Liver (tissue), 9 donors: ENCODE measurements around the gene S100A2. TPM values are rescaled to one million over a fixed set of nuclear protein-coding genes. Genes with fewer than 3 reads are reported as not detected.

Experiments
- DNase-seq: peaks from one replicate; pipeline ENCODE4 v3.0.0-alpha.2; 2017; ENCODE audit warnings: low spot score
- H3K27ac ChIP-seq, 2 donors: one replicate each; pipeline ENCODE4 v1.7.0; 2013; ENCODE audit warnings: inconsistent platforms in 2 of 2, low read length in 2 of 2, control low read depth in 1 of 2, low read depth in 1 of 2, mild to moderate bottlenecking in 1 of 2
- H3K27me3 ChIP-seq, 4 donors: one replicate each; pipeline versions ENCODE4 v1.6.1 to v1.7.0; 2013; ENCODE audit warnings: low read length in 3 of 4, inconsistent platforms in 1 of 4, mild to moderate bottlenecking in 1 of 4, moderate library complexity in 1 of 4; ENCODE audit not compliant: control insufficient read depth in 4 of 4, insufficient read depth in 4 of 4
- H3K36me3 ChIP-seq, 4 donors: one replicate each; pipeline versions ENCODE4 v1.6.1 to v1.7.0; 2013; ENCODE audit warnings: low read length in 3 of 4, mild to moderate bottlenecking in 3 of 4, low read depth in 1 of 4, moderate library complexity in 1 of 4; ENCODE audit not compliant: control insufficient read depth in 4 of 4, insufficient read depth in 3 of 4
- H3K4me1 ChIP-seq, 4 donors: one replicate each; pipeline versions ENCODE4 v1.6.1 to v1.7.0; 2013; ENCODE audit warnings: low read length in 3 of 4, mild to moderate bottlenecking in 3 of 4, moderate library complexity in 1 of 4; ENCODE audit not compliant: control insufficient read depth in 4 of 4, insufficient read depth in 4 of 4
- H3K4me3 ChIP-seq, 3 donors: one replicate each; pipeline versions ENCODE4 v1.6.1 to v1.7.0; 2013; ENCODE audit warnings: low read length in 3 of 3, control low read depth in 1 of 3, low read depth in 1 of 3, mild to moderate bottlenecking in 1 of 3
- H3K9ac ChIP-seq, 2 donors: one replicate each; pipeline ENCODE4 v1.7.0; 2013; ENCODE audit warnings: low read length in 2 of 2, mild to moderate bottlenecking in 2 of 2, moderate library complexity in 2 of 2, control low read depth in 1 of 2, low read depth in 1 of 2
- H3K9me3 ChIP-seq, 4 donors: one replicate each; pipeline versions ENCODE4 v1.6.1 to v1.7.0; 2013; ENCODE audit warnings: low read length in 3 of 4; ENCODE audit not compliant: control insufficient read depth in 4 of 4
- EGR1 ChIP-seq, 2 donors: IDR thresholded peaks; 2 replicates each; pipeline ENCODE4 v1.6.1; 2016 to 2018; ENCODE audit warnings: antibody characterized with exemption in 2 of 2, low read depth in 2 of 2
- FOXA1 ChIP-seq: IDR thresholded peaks from 2 replicates; pipeline ENCODE4 v1.6.1; 2016; ENCODE audit warnings: antibody characterized with exemption
- FOXA2 ChIP-seq: IDR thresholded peaks from 2 replicates; pipeline ENCODE4 v1.6.1; 2016; ENCODE audit warnings: antibody characterized with exemption
- GABPA ChIP-seq, 2 donors: IDR thresholded peaks in 1 of 2; conservative IDR thresholded peaks in 1 of 2; 2 replicates each; pipeline ENCODE4 v1.6.1; 2016; ENCODE audit warnings: antibody characterized with exemption in 2 of 2, mild to moderate bottlenecking in 1 of 2, moderate library complexity in 1 of 2
- HNF4A ChIP-seq, 2 donors: conservative IDR thresholded peaks; 2 replicates each; pipeline ENCODE4 v1.6.1; 2016; ENCODE audit warnings: antibody characterized with exemption in 2 of 2, mild to moderate bottlenecking in 2 of 2
- HNF4G ChIP-seq: IDR thresholded peaks from 2 replicates; pipeline ENCODE4 v1.6.1; 2016; ENCODE audit warnings: antibody characterized with exemption
- JUND ChIP-seq, 2 donors: IDR thresholded peaks; 2 replicates each; pipeline ENCODE4 v1.6.1; 2016; ENCODE audit warnings: antibody characterized with exemption in 2 of 2
- NR2F2 ChIP-seq: IDR thresholded peaks from 2 replicates; pipeline ENCODE4 v1.6.1; 2016; ENCODE audit warnings: antibody characterized with exemption
- RAD21 ChIP-seq, 2 donors: IDR thresholded peaks; 2 replicates each; pipeline ENCODE4 v1.6.1; 2016; ENCODE audit warnings: antibody characterized with exemption in 2 of 2, mild to moderate bottlenecking in 2 of 2
- RXRA ChIP-seq, 2 donors: IDR thresholded peaks; 2 replicates each; pipeline ENCODE4 v1.6.1; 2017 to 2018; ENCODE audit warnings: antibody characterized with exemption in 2 of 2, mild to moderate bottlenecking in 1 of 2
- SP1 ChIP-seq: IDR thresholded peaks from 2 replicates; pipeline ENCODE4 v1.6.1; 2018; ENCODE audit warnings: antibody characterized with exemption, mild to moderate bottlenecking
- TAF1 ChIP-seq: conservative IDR thresholded peaks from 2 replicates; pipeline ENCODE4 v1.6.1; 2016; ENCODE audit warnings: antibody characterized with exemption, mild to moderate bottlenecking
- YY1 ChIP-seq: IDR thresholded peaks from 2 replicates; pipeline ENCODE4 v1.6.1; 2016; ENCODE audit warnings: antibody characterized with exemption, mild to moderate bottlenecking
- WGBS: extraction: QIAGEN DNeasy Blood & Tissue Kit; methylation state at CpG from one replicate; pipeline ENCODE4 v1.1.7; 2013; 5-methylcytosine and 5-hydroxymethylcytosine counted together
- polyA plus RNA-seq, 2 donors: library from polyadenylated mRNA; stranded (reverse) in 1 of 2; unstranded in 1 of 2; fragments of 200-250 nt in 1 of 2; fragments of >200 nt in 1 of 2; fragmentation: Nextera tagmentation in 1 of 2; extraction: Ambion mirVana in 1 of 2; gene quantifications; one replicate each; pipeline versions ENCODE4 v1.2.1 to v1.2.3, GENCODE V29; 2013 to 2015
- total RNA-seq, 2 donors: library from RNA; depleted of rRNA; stranded (reverse); fragments of >200 nt; gene quantifications; one replicate each; pipeline ENCODE4 v1.2.3, GENCODE V29; 2014
- TF ChIP-seq, protein P1 (sequence below): IDR thresholded peaks from 2 replicates; pipeline ENCODE4 v1.6.1; 2016; ENCODE audit warnings: antibody characterized with exemption
- TF ChIP-seq, protein P2 (sequence below): IDR thresholded peaks from 2 replicates; pipeline ENCODE4 v1.6.1; 2016; ENCODE audit warnings: antibody characterized with exemption
- TF ChIP-seq, protein P3 (sequence below): fragments of 150-350 bp; IDR thresholded peaks from 2 replicates; pipeline ENCODE4 v1.5.1; 2017; ENCODE audit warnings: improper control_type of control experiment, low read depth, low read length; ENCODE audit not compliant: missing input control
- TF ChIP-seq, protein P4 (sequence below): IDR thresholded peaks from 2 replicates; pipeline ENCODE4 v1.6.1; 2016; ENCODE audit warnings: antibody characterized with exemption
- donor health status: healthy.
- donor health status: healthy.
- donor health status: healthy.
- donor health status: healthy.
- donor health status: healthy.

The S100A2 gene
- total and polyA plus RNA-seq, 4 donors, result 0.22 to 0.67 TPM; not detected in 2

DNA sequence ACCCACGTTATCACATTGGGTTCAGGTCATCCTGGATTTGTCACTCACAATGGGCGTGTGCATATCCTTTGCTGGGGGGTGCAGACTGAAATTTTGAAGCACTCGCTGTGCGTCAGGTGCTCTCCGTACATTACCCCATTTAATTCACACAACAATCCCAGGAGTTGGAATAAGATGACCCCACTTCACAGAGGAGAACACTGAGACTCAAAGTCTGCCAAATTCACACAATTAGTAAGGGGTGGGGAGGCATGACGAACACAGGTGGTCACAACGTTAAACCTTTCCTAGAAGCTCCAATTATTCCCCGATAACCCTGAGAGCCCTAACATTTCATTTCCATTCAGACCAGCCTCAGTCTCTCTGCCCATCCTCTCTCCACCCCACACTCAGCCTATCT lies 3.8 kb upstream of the S100A2 start:
- Histone ChIP-seq H3K4me3 (no peak overlapping the region), H3K9ac (no peak overlapping the region), H3K36me3 (no peaks in the 10 kb centered on the region), H3K27me3 (no peaks in the 10 kb centered on the region), H3K27ac (no peak overlapping the region), H3K4me1 (peaks cover 0 to 10% (median 4%) of the 10 kb centered on the region in 4 donors), H3K9me3 (no peaks in the 10 kb centered on the region)
- 80% methylated on average over 8 of the region's 8 CpGs for WGBS
- TF ChIP-seq JUND (IDR thresholded peaks at IDR 0.05) (no peak), SP1 (no peak), NR2F2 (no peak)
- TF ChIP-seq, protein P1, sequence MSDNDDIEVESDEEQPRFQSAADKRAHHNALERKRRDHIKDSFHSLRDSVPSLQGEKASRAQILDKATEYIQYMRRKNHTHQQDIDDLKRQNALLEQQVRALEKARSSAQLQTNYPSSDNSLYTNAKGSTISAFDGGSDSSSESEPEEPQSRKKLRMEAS, result no peak
- DNase-seq, result no peak

DNA sequence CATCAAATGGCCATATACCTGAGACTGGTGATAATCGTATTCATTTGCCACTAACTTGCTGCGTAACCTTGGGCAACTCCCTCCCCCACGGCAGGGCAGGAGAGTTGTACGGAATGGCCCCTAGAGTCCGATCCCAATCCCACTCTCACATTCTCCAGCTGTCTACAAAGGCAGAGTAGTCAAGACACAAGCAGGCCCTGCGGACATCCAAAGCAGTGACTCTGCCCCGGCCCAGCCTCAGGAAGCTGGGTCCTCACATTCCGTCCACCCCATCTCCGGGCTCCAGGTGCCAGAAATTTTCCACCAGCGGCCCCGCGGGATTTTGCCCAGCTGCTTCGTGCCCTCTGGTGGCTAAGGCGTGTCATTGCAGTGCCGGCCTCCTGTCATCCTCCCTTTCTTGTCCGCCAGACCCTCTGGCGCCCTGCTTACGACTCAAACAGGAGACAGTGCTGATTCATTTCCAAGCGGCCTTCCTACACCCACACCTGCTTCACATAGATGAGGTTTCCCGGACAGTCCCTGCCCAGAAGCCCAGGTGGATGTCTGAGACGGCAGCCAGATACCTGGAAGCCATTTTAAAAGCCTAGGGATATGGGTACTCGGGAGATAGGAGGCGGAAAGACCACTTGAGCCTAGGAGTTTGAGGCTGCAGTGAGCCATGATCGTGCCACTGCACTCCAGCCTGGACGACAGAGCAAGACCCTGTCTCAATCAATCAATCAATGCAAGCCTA lies 2.9 kb upstream of the S100A2 start:
- H3K27ac ChIP-seq, result no peak overlapping the region
- peaks cover 0 to 10% (median 4%) of the 10 kb centered on the region in 4 donors for H3K4me1 ChIP-seq
- TF ChIP-seq, protein P2, sequence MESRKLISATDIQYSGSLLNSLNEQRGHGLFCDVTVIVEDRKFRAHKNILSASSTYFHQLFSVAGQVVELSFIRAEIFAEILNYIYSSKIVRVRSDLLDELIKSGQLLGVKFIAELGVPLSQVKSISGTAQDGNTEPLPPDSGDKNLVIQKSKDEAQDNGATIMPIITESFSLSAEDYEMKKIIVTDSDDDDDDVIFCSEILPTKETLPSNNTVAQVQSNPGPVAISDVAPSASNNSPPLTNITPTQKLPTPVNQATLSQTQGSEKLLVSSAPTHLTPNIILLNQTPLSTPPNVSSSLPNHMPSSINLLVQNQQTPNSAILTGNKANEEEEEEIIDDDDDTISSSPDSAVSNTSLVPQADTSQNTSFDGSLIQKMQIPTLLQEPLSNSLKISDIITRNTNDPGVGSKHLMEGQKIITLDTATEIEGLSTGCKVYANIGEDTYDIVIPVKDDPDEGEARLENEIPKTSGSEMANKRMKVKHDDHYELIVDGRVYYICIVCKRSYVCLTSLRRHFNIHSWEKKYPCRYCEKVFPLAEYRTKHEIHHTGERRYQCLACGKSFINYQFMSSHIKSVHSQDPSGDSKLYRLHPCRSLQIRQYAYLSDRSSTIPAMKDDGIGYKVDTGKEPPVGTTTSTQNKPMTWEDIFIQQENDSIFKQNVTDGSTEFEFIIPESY, result no peak
- TF ChIP-seq RXRA (IDR thresholded peaks at IDR 0.05) (no peak), HNF4A (conservative IDR thresholded peaks at IDR 0.05) (no peak), YY1 (peak; percentile 65), FOXA2 (no peak), RAD21 (IDR thresholded peaks at IDR 0.05) (peak; percentile 95 to 97)
- TF ChIP-seq, protein P3, sequence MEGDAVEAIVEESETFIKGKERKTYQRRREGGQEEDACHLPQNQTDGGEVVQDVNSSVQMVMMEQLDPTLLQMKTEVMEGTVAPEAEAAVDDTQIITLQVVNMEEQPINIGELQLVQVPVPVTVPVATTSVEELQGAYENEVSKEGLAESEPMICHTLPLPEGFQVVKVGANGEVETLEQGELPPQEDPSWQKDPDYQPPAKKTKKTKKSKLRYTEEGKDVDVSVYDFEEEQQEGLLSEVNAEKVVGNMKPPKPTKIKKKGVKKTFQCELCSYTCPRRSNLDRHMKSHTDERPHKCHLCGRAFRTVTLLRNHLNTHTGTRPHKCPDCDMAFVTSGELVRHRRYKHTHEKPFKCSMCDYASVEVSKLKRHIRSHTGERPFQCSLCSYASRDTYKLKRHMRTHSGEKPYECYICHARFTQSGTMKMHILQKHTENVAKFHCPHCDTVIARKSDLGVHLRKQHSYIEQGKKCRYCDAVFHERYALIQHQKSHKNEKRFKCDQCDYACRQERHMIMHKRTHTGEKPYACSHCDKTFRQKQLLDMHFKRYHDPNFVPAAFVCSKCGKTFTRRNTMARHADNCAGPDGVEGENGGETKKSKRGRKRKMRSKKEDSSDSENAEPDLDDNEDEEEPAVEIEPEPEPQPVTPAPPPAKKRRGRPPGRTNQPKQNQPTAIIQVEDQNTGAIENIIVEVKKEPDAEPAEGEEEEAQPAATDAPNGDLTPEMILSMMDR, result peak; percentile 98
- DNase-seq, result peak; percentile 85
- WGBS, result 14% methylated on average over 25 of the region's 25 CpGs
- no peaks in the 10 kb centered on the region for H3K9me3 ChIP-seq
- no peaks in the 10 kb centered on the region for H3K36me3 ChIP-seq
- no peak overlapping the region for H3K9ac ChIP-seq
- no peaks in the 10 kb centered on the region for H3K27me3 ChIP-seq
- H3K4me3 ChIP-seq, result peak overlapping the region in 2 of 3 donors; percentile 2 to 30

DNA sequence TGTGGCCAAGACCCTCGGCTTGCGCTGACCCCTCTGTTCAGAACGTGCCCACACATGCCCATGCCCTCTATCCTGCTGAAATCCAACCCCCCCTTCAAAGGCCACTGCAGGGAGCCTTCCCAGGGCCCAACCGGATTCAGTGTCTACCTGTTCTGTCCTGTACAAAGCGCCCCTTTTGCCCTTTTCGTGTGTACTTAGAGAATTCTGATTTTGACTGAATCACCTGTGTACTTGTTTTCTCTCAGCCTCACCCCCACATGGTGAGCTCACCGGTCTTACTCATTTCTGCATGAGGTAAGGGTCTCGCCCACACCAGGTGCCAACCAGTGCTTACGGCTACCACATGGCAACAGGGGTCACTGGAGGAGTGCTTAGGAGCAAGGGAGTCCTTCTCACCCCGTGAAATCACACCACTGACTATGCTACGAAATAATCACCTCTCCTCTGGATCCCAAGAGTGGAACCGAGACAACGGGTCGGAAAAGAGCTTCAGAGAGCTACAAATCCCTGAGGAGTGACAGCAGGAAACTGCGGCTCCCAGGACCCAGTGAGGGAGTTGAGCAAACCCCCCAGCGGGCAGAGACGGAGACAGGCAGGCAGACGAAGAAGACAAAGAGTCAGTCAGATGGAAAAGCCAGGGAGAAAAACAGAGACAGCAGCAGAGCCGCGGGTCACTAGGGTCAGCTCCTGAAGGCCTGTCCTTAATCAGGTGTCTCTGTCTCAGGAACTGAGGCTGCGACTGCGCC lies 2.1 kb upstream of the S100A2 start:
- Histone ChIP-seq H3K27me3 (no peaks in the 10 kb centered on the region), H3K4me3 (no peak overlapping the region), H3K9ac (no peak overlapping the region), H3K4me1 (peaks cover 0 to 9% (median 4%) of the 10 kb centered on the region in 4 donors), H3K9me3 (no peaks in the 10 kb centered on the region), H3K27ac (no peak overlapping the region), H3K36me3 (no peaks in the 10 kb centered on the region)
- DNase-seq, result no peak
- 87% methylated on average over 22 of the region's 22 CpGs for WGBS
- TF ChIP-seq, protein P1, result no peak
- TF ChIP-seq FOXA1 (no peak), HNF4A (conservative IDR thresholded peaks at IDR 0.05) (no peak), NR2F2 (no peak), JUND (IDR thresholded peaks at IDR 0.05) (no peak), RXRA (IDR thresholded peaks at IDR 0.05) (no peak), EGR1 (IDR thresholded peaks at IDR 0.05; ENCODE audit: low read depth in 2 of 2) (no peak), SP1 (no peak), YY1 (no peak), TAF1 (no peak), HNF4G (no peak), GABPA (IDR thresholded peaks at IDR 0.05 in 1 of 2, conservative IDR thresholded peaks at IDR 0.05 in 1 of 2) (no peak), FOXA2 (no peak)
- TF ChIP-seq, protein P3, result no peak
- TF ChIP-seq, protein P4, sequence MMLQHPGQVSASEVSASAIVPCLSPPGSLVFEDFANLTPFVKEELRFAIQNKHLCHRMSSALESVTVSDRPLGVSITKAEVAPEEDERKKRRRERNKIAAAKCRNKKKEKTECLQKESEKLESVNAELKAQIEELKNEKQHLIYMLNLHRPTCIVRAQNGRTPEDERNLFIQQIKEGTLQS, result no peak
